Panc1 (cell line): ENCODE measurements around the gene SGF29. TPM values are rescaled to one million over a fixed set of nuclear protein-coding genes. Genes with fewer than 3 reads are reported as not detected.

Experiments
- ATAC-seq: fragments of 200-7000 bp; cut with Tn5 transposase; 2 replicates; pipeline ENCODE4 v1.9.1; 2020; ENCODE audit warnings: mild to moderate bottlenecking, moderate library complexity
- Bru-seq: library from RNA; stranded (reverse); fragments of 400-500 nt; gene quantifications from one replicate; lab custom pipeline; 2021; lab: Mats Ljungman, UMichigan
- BruChase-seq, 2 experiments: library from RNA; stranded (reverse); fragments of 400-500 nt; gene quantifications; one replicate each; lab custom pipeline; 2021; lab: Mats Ljungman, UMichigan
- BruUV-seq: library from RNA; stranded (reverse); fragments of 400-500 nt; replicated peaks from 2 replicates; lab custom pipeline; 2021; lab: Mats Ljungman, UMichigan
- CTCF ChIA-PET: fragments of 300-600 bp; sonication (Branson Sonifier 250); formaldehyde crosslinking; loops from one replicate; lab custom pipeline; 2022; ENCODE audit warnings: antibody characterized with exemption; lab: Charles Lee
- POLR2A ChIA-PET: fragments of 300-600 bp; sonication (Branson Sonifier 250); formaldehyde crosslinking; loops from one replicate; lab custom pipeline; 2022; ENCODE audit warnings: antibody characterized with exemption; lab: Charles Lee
- DNase-seq: peaks from one replicate; pipeline ENCODE4 v3.0.0-alpha.2; 2010; ENCODE audit warnings: low read depth, low spot score
- H3K27ac ChIP-seq: 2 replicates; pipeline ENCODE4 v1.5.1; 2011; ENCODE audit warnings: mild to moderate bottlenecking, low read length, inconsistent platforms
- H3K27me3 ChIP-seq: fragments of 200-500 bp; sonication (Bioruptor generic); 2 replicates; pipeline ENCODE4 v1.6.0; 2014; ENCODE audit warnings: low read length, inconsistent platforms; ENCODE audit not compliant: control insufficient read depth, insufficient read depth
- H3K36me3 ChIP-seq: fragments of 200-500 bp; sonication (Bioruptor generic); 2 replicates; pipeline ENCODE4 v1.5.1; 2014; ENCODE audit warnings: inconsistent platforms, mild to moderate bottlenecking, low read length, moderate library complexity; ENCODE audit not compliant: control insufficient read depth, insufficient read depth
- H3K4me1 ChIP-seq: 2 replicates; pipeline ENCODE4 v1.5.1; 2011; ENCODE audit warnings: inconsistent platforms, mild to moderate bottlenecking, low read length, moderate library complexity; ENCODE audit not compliant: control insufficient read depth, insufficient read depth
- H3K4me3 ChIP-seq, 2 experiments: 2 replicates each; pipeline ENCODE4 v1.5.1; 2011 to 2012; ENCODE audit warnings: low read depth in 2 of 2, low read length in 2 of 2, mild to moderate bottlenecking in 2 of 2, inconsistent platforms in 1 of 2, moderate library complexity in 1 of 2
- H3K9me3 ChIP-seq: fragments of 200-500 bp; sonication (Bioruptor generic); 2 replicates; pipeline ENCODE4 v1.5.1; 2014; ENCODE audit warnings: low read depth, mild to moderate bottlenecking, inconsistent platforms, low read length, moderate library complexity; ENCODE audit not compliant: control insufficient read depth, insufficient read depth
- CTCF ChIP-seq: fragments of 450-650 bp; IDR thresholded peaks from 2 replicates; pipeline ENCODE4 v1.5.1; 2017; ENCODE audit warnings: mild to moderate bottlenecking
- POLR2AphosphoS5 ChIP-seq: IDR thresholded peaks from 2 replicates; pipeline ENCODE4 v1.6.1; 2012; ENCODE audit warnings: mild to moderate bottlenecking, low read depth, low read length, moderate library complexity
- SIN3A ChIP-seq: IDR thresholded peaks from 2 replicates; pipeline ENCODE4 v1.6.1; 2012; ENCODE audit warnings: low read depth, mild to moderate bottlenecking, low read length, moderate library complexity, borderline replicate concordance; ENCODE audit not compliant: insufficient read depth
- TCF7L2 ChIP-seq: IDR thresholded peaks from 2 replicates; pipeline ENCODE4 v1.6.1; 2011; ENCODE audit warnings: mild to moderate bottlenecking, low read depth, low read length, inconsistent platforms
- in situ Hi-C: cut with HindIII; loops from 2 replicates; pipeline ENCODE4 v1.10.0; 2016; ENCODE audit warnings: low sequenced_read_pairs, low pct_unique_long_range_greater_than_20kb
- intact Hi-C: fragments of 100-400 bp; cut with micrococcal nuclease; formaldehyde crosslinking; loops from one replicate; pipeline ENCODE4 v1.10.0; 2022; ENCODE audit not compliant: unreplicated experiment
- long read RNA-seq: library from polyadenylated mRNA; unstranded; transcript quantifications from one replicate; pipeline ENCODE4 v2.0.0, GENCODE V29; 2021; ENCODE audit not compliant: unreplicated experiment
- polyA plus RNA-seq: library from polyadenylated mRNA; unstranded; fragments of >200 nt; gene quantifications from one replicate; pipeline ENCODE4 v1.2.1, GENCODE V29; 2012; ENCODE audit warnings: missing spikeins; ENCODE audit not compliant: insufficient read length
- total RNA-seq: library from RNA; stranded (reverse); gene quantifications from one replicate; pipeline ENCODE4 v1.2.1, GENCODE V29; 2021; ENCODE audit not compliant: unreplicated experiment
- TF ChIP-seq, protein P1 (sequence below), 2 experiments: IDR thresholded peaks; 2 replicates each; pipeline ENCODE4 v1.6.1; 2011 to 2012; ENCODE audit warnings: low read depth in 2 of 2, control low read depth in 1 of 2, low read length in 1 of 2, mild to moderate bottlenecking in 1 of 2, moderate library complexity in 1 of 2; ENCODE audit not compliant: insufficient read depth in 1 of 2

SGF29 gene
- total RNA-seq (29.5 TPM), Bru-seq, nascent RNA (percentile 60 among the genes with signal in this experiment), BruChase-seq, experiment 1, labeled RNA remaining after a 2-hour chase (percentile 50 among the genes with signal in this experiment), BruChase-seq, experiment 2, labeled RNA remaining after a 6-hour chase (percentile 54 among the genes with signal in this experiment)
- 38.2 TPM for polyA plus RNA-seq
- long read RNA-seq, transcript SGF29-201 (10 exons, 1,153 nt): major isoform, 19 of 38 reads
- long read RNA-seq, partial matches to known transcripts: 4 of 38 reads
- long read RNA-seq, other reads (novel, unspliced or antisense): 12 of 38 reads

DNA sequence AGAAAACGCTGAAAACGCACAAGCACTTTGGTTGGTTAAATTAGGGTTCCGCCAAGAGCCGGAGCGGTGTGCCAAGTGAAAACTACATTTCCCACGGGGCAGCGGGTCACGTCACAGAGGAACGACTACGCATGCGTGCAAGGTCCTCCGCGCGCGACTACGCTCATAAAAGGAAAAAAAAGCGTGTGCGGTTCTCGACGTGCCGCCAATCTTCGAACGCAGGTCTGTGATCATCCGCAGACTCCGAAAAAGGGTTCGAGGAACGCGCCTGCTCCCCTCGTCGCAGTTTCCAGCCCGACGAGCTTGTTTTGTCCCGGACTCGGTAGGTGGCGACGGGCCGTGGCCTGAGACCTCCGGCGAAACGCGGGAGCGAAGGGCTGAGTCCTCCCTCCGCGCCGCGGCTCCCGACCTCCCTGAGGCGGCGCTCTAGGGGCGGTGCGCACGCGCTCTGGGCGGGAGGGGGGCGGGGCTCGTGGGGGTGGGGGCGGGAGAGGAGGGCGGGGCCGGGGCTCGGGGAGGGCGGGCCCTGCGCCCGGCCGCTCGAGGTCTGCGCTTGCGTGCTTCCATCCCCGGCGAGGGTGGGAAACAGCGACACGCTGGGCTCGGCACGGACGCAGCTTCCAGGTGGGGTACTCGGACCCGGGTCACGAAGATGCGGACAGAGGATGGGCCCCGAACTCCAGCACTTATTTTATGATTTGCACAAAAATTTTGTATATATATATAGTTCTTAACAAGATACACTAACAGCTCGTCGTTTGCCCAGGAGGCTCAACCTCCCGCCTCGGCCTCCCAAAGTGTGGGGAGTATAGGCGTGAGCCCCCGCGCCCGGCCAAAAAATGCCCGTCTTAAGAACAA, at the start of gene SGF29:
Gene SGF29 (plus strand): TSS at position 145 of the 858 bp plus-strand sequence. CDS start 27,150 bp downstream, outside the sequence.
- Histone ChIP-seq H3K27ac (peak within 1 kb of the TSS; percentile 92), H3K27me3 (no peaks in the 10 kb centered on the region), H3K9me3 (no peaks in the 10 kb centered on the region), H3K36me3 (no peaks in the 10 kb centered on the region), H3K4me3 (peak within 1 kb of the TSS; percentile 63 to 85), H3K4me1 (peaks cover 6% of the 10 kb centered on the region)
- DNase-seq (peak; percentile 85), ATAC-seq (peak; percentile 94)
- peak; percentile 68; the same call in 1 of the 2 replicates for TF ChIP-seq CTCF
- TF ChIP-seq SIN3A: peak; percentile 69; the same call in 1 of the 2 replicates
- TF ChIP-seq TCF7L2: peak; percentile 77
- peak; percentile 99 for TF ChIP-seq POLR2AphosphoS5
- TF ChIP-seq, protein P1, sequence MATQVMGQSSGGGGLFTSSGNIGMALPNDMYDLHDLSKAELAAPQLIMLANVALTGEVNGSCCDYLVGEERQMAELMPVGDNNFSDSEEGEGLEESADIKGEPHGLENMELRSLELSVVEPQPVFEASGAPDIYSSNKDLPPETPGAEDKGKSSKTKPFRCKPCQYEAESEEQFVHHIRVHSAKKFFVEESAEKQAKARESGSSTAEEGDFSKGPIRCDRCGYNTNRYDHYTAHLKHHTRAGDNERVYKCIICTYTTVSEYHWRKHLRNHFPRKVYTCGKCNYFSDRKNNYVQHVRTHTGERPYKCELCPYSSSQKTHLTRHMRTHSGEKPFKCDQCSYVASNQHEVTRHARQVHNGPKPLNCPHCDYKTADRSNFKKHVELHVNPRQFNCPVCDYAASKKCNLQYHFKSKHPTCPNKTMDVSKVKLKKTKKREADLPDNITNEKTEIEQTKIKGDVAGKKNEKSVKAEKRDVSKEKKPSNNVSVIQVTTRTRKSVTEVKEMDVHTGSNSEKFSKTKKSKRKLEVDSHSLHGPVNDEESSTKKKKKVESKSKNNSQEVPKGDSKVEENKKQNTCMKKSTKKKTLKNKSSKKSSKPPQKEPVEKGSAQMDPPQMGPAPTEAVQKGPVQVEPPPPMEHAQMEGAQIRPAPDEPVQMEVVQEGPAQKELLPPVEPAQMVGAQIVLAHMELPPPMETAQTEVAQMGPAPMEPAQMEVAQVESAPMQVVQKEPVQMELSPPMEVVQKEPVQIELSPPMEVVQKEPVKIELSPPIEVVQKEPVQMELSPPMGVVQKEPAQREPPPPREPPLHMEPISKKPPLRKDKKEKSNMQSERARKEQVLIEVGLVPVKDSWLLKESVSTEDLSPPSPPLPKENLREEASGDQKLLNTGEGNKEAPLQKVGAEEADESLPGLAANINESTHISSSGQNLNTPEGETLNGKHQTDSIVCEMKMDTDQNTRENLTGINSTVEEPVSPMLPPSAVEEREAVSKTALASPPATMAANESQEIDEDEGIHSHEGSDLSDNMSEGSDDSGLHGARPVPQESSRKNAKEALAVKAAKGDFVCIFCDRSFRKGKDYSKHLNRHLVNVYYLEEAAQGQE (IDR thresholded peaks at IDR 0.05; ENCODE audit: insufficient read depth in 1 of 2, low read depth in 2 of 2, low read length in 1 of 2): no peak
- ChIA-PET CTCF (interaction anchor here (0.7 to 1.0 kb wide), 2 partner anchors 62 to 362 kb away, joined by 3 to 11 read pairs; no protein-coding TSS in a partner anchor), POLR2A (interaction anchor here (0.8 kb wide), 1 partner anchor 15 kb away, joined by 7 read pairs; the partner anchor contains the start of gene NUPR1)
- intact Hi-C loops: no loop called here
- TSS peak; percentile 99 for BruUV-seq
- in situ Hi-C loops: no loop called here

GRCh38 chr16:28504707-28505404, 48.9 kb upstream of the SGF29 start:
- H3K9me3 ChIP-seq: no peaks in the 10 kb centered on the region
- TF ChIP-seq SIN3A (no peak), TCF7L2 (no peak), CTCF (no peak), POLR2AphosphoS5 (no peak)
- TF ChIP-seq, protein P1 (IDR thresholded peaks at IDR 0.05; ENCODE audit: insufficient read depth in 1 of 2, low read depth in 2 of 2, low read length in 1 of 2): no peak
- H3K4me1 ChIP-seq: 0 out of 2 replicates have a peak, but pooled peaks cover 3% of the 10 kb centered on the region
- DNase-seq (no peak), ATAC-seq (no peak)
- ChIA-PET POLR2A (no interaction called here), CTCF (no interaction called here)
- in situ Hi-C loops (no loop called here), intact Hi-C loops (no loop called here)
- no peaks in the 10 kb centered on the region for H3K27me3 ChIP-seq
- no peak overlapping the region for H3K27ac ChIP-seq
- no TSS peak for BruUV-seq
- H3K36me3 ChIP-seq: no peaks in the 10 kb centered on the region
- H3K4me3 ChIP-seq: no peak overlapping the region
